PC-9 (cell line): ENCODE measurements around the gene NFIA.

Experiments
- EZH2 ChIP-seq: fragments of 200-600 bp; sonication (generic); IDR thresholded peaks from 2 replicates; pipeline ENCODE4 v1.8.0; 2017; ENCODE audit warnings: antibody characterized with exemption, low read depth
- TF ChIP-seq, protein P1 (sequence below): fragments of 200-600 bp; sonication (generic); conservative IDR thresholded peaks from 2 replicates; pipeline ENCODE4 v1.6.1; 2017; ENCODE audit warnings: mixed run types, antibody characterized with exemption, mild to moderate bottlenecking, moderate library complexity

DNA sequence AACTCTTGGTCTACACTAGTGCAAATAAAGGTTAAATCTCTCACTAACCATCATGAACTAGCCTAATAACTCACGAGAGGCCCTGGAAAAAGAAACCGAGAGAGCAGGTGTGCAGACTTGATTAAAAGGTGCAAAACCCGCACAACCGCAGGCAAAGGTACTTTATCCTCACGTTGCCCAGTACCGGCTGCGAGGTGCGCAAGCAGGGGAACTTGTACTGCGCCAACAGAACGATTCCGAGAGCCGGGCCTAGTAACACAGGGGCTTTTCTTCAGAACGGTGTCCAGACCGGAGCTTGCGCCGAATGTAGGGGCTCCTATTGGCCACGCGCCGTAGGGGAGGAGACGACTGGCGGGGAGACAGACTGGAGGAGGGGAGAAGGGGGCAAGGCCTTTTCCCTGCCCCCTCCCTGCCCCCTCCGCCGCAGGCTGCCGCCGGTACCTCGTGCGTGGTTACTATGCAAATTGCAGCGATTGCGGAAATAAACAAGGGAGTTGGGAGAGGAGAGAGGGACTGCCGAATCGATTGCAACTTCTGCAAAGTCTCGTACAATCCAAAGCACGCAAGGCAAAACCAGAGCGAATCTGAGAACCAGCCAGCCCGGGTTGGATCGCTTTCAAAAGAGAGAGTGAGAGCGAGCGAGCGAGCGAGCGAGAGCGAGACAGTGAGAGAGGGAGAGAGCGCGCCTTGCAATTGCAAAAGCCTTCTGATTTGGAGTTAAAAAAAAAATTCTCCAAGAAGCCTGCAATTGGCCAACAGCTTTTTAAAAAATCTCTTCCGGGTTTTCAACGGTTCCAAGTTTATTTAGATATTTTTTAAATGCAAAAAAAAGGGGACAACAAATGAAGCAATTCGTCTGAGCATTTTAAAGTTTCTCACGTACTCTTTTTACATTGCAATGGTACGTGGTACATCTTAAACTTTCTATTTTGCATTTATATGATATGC is 5.4 kb upstream of the NFIA start:
- TF ChIP-seq, protein P1, sequence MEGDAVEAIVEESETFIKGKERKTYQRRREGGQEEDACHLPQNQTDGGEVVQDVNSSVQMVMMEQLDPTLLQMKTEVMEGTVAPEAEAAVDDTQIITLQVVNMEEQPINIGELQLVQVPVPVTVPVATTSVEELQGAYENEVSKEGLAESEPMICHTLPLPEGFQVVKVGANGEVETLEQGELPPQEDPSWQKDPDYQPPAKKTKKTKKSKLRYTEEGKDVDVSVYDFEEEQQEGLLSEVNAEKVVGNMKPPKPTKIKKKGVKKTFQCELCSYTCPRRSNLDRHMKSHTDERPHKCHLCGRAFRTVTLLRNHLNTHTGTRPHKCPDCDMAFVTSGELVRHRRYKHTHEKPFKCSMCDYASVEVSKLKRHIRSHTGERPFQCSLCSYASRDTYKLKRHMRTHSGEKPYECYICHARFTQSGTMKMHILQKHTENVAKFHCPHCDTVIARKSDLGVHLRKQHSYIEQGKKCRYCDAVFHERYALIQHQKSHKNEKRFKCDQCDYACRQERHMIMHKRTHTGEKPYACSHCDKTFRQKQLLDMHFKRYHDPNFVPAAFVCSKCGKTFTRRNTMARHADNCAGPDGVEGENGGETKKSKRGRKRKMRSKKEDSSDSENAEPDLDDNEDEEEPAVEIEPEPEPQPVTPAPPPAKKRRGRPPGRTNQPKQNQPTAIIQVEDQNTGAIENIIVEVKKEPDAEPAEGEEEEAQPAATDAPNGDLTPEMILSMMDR: no peak
- no peak for TF ChIP-seq EZH2
